Measurements from ENCODE around the gene SLC3A2. TPM values are rescaled to one million over a fixed set of nuclear protein-coding genes. Genes with fewer than 3 reads are reported as not detected.
"Not testable (repeated sequence)": the region's sequence is repeated elsewhere in the genome, so short reads cannot be mapped to it uniquely, and the experiment has no call there.

The SLC3A2 gene
- total RNA-seq, 1 experiment from 2014 or later: 239 TPM

DNA sequence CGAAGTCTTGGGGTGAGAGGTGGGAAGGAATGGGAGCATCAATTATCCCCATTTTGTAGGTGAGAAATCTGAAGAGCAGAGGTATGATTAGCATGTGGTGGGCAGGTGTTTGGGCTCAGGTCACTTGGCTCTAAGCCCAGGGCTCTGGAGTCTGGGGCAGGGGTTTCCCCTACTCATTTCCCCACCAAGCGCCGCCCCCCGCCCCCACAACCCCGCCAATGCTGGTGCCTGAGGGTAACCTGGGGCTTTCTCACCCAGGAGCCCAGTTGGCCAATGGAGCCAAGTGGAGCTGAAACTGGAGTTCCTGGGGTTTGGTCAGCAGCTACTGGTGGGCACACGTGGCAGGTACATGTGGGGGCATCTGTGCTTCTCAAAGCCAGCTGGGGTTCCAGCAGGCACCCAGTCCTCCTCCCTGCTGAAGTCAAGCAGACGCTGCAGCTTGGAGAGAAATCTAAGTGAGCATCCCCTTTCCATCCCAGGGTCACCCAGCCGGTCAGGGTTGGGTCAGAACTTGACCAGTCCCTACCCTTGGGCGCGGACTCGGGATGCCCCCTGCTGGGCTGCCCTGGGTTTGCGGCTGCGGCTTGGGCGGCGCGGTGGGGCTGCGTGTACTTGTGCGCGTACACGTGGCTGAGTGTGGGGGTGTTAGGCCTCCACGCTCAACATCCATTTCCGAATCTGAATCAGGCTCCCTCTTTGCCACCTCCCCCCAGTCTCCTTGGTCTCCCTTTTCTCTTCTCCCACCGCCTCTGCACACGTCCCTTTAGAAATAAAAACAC lies 42.1 kb downstream of the SLC3A2 start:
- in situ Hi-C loops (cut with HindIII; ENCODE audit: low sequenced_read_pairs): loop anchor here (5.0 kb wide), 1 partner anchor 84 kb away; no protein-coding TSS in a partner anchor
- DNase-seq (ENCODE audit: low spot score): no peak

DNA sequence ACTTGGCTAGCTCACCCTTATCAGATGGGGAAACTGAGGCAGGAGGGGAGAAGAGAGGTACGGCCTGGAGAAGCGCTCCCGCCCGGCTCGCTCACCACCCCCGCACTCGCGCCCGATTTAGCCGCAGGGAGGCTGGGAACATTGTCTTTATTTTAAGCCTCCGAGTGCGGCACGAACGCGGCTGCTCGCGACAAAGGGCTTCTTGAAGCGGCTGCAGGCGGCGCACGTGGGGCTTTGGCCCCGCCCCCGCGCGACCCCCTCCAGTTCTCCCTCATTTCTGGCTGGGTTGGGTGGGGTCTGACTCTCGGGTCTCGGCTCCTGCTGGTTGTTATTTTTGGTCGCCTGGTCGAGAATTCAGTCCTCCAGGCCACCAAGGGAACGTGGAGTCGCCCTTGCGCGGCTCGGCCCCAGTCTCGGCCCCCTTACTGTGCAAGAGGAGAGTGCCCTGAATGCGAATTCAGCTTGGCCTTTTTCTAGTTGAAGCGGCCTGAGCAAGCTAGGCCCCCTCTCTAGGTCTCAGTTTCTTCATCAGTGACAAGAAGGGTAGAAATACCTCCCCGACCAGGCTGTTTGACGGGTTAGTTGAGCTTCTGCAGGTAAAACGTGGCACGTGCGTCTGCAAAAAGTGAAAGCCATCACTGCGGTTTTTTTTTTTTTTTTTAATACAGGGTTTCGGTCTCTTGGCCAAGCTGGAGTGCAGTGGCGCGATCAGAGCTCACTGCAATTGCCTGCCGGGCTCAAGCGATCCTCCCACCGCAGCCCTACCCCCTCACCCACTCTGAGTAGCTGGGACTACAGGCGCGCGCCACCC lies 43.1 kb downstream of the SLC3A2 start:
- DNase-seq (ENCODE audit: low spot score): no peak
- in situ Hi-C loops (cut with HindIII; ENCODE audit: low sequenced_read_pairs): loop anchor here (5.0 kb wide), 1 partner anchor 83 kb away; no protein-coding TSS in a partner anchor

DNA sequence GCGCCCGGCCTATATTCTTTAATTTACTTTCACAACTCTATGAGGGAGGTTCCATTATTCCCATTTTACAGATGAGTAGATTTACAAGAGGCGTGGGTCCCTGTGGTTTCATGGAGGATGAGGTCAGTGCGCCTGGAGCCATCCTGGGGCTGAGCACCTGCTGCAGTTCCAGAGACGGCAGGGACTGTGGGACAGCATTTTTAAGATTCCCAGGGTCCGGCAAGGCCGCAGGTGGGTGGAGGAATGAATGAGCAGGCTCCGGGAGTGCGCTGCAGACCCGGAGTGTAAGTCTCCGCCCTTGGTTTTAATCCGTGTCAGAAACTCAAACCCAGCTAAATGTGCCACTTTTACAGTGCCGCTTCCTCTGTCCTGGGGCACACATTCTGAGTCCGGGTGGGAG lies 44.6 kb downstream of the SLC3A2 start:
- DNase-seq (ENCODE audit: low spot score): no peak
- in situ Hi-C loops (cut with HindIII; ENCODE audit: low sequenced_read_pairs): no loop called here

DNA sequence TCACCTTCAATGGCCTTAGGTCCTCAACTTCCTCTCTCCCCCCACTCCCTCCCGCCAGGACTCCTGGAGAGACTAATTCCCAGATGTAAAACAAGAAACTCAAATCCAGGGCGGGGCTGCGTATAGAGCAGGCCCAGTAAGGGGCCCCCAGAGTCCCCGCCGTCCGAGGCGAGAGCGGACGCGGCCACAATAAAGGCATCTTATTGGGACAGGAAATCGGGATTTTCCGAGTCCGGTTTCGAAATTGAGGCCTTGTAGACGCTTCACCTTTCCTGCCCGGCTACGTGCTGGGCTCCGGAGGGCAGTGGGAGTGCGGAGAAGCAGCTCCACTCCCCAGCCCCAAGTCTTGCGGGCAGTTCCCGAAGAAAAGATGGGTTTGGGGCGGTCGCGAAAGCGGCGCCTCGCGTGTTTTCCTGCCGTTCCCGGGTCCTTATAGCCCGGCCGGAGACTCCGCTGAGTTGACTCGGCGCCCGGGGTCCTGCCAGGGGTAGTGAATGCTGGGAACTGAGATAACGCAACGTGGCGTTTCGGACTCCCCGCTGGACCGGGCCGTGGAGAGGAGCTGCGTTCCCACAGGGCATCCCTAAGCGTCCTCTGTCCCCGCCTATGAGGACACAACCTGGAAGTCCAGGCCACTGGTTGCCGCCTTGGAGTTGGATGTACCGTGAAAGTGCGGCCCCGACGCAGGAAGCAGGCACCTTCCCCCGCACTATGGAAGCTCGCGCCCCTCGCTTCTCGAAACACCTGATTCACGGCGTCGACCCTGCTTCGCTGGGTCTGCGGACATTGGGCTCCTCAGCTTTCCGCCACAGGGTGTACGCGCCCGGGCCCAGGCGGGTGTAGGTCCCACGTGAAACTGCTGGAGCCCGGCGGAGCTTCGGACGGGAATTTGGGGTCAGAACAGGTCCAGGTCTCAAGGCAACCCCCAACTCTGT lies 45.3 kb downstream of the SLC3A2 start:
- no peak for DNase-seq (ENCODE audit: low spot score)
- in situ Hi-C loops (cut with HindIII; ENCODE audit: low sequenced_read_pairs): no loop called here

DNA sequence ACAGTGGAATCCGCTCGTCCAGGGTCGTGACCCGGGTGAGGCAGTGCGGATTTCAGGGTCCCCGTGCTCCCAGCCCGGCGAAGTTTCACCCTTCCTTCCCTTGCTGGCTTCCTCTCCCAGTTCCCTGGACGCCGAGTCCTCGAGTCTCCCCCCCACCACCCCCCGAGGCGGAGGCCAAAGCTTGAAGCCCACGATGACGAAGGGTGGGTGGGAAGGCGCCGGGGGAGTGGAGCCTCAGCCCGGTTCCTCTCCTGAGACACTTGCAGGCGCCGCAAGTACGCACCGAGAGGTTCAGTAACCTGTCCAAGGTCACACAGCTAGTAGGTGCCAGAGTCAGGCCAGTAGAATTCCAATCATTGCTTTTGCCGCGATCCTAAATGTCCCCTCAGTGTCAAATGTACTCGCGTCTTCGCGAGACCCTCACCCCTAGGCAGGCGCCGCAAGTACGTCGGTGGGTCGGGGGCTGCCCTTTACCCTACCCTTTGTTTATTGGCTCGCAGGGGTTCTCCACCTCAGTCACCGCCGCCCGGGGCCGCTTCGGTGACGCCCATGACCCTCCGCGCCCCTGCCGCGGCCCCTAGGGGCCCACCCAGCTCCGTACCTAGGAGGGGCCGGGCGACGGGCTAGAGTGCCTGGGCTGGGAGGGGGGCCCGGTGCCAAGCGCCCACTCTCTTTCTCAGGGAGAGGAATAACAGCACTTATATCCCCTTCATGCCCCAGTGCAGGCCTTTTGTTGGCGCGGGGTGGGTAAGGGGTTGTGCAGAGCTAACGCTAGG lies 46.2 kb downstream of the SLC3A2 start:
- no peak for DNase-seq (ENCODE audit: low spot score)
- in situ Hi-C loops (cut with HindIII; ENCODE audit: low sequenced_read_pairs): no loop called here

DNA sequence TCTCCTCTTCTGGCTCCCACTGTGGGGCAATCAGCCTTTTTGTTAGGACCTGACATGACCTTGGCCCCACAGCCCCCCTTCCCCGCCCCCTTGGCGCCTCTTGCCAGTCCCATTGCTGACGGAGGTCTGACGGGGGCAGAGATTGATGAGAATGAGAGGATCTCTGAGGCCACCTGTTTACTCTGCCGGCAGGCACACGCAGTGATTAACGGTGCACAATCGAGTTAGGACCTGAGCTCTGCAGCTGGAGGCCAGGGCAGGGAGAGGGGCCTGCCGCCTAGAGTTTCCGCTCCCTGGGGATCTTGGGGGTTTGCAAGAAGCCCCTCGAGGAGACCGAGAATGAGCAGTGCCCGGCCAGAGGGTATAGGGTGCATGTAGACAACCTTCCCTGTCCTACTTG lies 47.3 kb downstream of the SLC3A2 start:
- no peak for DNase-seq (ENCODE audit: low spot score)
- in situ Hi-C loops (cut with HindIII; ENCODE audit: low sequenced_read_pairs): no loop called here

DNA sequence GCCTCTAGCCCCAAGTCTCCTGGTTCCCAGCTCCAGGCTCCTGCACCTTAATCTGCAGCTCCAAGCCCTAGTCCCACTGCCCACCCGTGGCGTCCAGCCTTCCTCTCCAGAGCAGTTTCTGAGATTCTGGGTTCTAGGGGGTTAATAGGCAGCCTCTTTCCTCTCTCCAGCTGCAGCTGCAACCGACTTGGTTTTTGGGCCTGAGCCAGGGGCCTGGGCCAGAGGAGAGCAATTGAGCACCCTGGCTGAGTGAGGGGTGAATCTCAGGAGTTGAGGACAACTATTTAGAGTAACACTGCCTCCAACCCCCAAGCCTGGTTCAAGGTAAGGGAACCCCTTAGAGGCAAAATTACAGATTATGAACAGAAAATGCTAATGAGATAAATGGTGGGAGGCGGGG lies 49.5 kb downstream of the SLC3A2 start:
- in situ Hi-C loops (cut with HindIII; ENCODE audit: low sequenced_read_pairs): no loop called here
- no peak for DNase-seq (ENCODE audit: low spot score)

DNA sequence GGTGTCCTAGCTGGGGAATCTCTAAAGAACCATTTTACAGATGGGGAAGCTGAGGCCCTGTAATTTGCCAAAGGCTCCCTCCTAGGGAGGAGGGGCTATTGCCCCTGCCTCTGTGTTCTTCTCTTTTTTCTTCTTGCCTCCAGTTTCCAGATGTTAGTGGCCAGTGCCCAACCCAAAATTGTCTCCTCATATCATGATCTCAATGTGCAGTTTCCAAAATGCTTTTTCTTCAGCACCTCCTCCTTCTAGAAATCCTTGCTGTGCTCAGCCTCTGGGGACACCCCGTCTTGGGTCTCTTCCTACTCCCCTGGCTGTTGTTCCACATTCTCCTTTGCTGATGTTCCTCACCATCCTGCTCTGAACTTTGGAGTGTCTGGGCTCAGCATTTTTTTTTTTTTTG lies 50.0 kb downstream of the SLC3A2 start:
- no peak for DNase-seq (ENCODE audit: low spot score)
- in situ Hi-C loops (cut with HindIII; ENCODE audit: low sequenced_read_pairs): no loop called here

DNA sequence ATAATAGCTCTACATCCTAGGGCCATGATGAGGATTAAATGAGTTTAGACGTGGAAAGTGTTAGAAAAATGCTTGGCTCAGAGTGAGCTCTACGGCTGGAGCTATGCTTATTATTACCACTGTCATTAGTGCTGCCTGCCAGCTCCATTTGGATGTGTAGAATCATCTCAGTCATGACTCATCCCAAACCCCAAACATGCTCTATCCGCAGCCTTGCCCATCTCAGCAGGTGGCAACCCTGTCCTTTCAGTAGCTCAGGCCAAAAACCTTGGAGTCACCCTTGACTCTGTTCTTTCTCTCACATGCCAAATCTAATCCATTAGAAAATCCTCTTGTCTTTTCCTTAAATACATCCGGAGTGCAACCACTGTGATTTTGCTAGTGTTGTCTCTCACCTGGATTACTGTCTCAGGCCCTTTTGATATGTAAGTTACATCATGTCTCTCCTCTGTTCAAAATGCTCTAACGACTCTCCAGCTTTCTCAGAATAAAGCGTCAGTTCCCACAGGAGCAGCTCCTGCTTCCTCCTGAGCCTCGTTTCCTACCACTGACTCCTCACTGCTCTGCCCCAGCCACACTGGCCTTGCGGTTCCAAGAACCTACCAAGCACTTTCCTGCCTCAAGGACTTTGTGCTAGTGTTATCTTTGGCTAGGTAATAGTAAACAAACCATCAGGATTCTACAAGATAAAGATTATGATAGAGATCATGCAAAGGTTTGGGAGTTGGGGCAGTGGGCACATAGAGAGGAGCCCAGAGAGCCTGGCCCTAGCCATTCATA lies 51.0 kb downstream of the SLC3A2 start:
- no peak for DNase-seq (ENCODE audit: low spot score)
- in situ Hi-C loops (cut with HindIII; ENCODE audit: low sequenced_read_pairs): no loop called here

DNA sequence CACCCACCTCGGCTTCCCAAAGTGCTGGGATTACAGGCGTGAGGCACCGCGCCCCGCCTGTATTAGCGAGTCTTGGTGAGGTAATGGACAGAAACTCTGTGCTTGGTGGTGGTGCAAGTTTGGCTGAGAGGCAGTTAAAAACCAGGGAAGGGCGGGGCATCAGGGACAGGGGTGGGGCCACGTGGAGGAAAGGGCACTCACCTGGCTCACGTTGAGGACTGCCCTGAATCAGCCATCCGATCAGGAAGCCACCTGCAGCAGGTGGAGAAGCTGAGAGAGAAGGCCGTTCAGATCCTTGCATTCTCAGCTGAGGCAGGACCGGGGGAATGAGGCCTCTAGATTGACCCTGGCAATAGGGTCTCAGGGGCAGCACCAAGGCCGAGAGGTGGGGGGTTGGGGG lies 52.6 kb downstream of the SLC3A2 start:
- in situ Hi-C loops (cut with HindIII; ENCODE audit: low sequenced_read_pairs): no loop called here
- no peak for DNase-seq (ENCODE audit: low spot score)

DNA sequence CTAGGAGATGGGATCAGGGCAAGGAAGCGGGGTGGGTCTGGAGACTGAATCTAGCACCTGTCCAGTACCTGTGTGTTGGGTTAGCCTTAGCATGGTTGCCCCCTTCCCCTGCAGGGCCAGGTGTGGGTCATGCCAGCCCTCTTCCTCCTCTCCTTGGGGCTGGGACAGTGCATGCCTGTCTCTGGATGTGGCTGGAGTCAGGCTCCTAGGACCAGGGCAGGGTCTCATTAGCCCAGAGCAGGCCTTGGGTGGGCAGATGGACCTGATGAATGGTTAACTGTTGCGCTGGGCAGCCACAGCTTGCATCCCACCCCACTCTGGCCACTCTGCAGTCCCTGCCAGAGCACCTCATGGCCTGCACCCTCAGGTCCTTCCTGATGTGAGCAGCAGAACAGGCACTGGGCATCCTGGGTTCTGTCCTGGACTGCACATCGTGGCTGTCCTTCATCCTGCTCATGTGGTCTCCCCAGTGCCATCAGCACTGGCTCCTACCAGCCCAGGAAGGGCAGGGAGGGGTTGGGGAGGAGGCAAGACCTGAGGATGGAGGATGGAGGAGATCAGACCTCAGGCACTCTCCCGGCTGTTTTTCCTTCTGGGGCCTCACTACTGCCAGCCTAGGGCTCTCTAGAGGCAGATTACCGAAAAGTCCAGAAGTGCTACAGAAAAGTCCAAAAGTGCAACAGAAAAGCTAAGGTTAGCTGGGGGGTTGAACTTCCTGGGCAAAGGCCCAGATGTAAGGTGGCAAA lies 53.2 kb downstream of the SLC3A2 start:
- DNase-seq (ENCODE audit: low spot score): no peak
- in situ Hi-C loops (cut with HindIII; ENCODE audit: low sequenced_read_pairs): no loop called here

DNA sequence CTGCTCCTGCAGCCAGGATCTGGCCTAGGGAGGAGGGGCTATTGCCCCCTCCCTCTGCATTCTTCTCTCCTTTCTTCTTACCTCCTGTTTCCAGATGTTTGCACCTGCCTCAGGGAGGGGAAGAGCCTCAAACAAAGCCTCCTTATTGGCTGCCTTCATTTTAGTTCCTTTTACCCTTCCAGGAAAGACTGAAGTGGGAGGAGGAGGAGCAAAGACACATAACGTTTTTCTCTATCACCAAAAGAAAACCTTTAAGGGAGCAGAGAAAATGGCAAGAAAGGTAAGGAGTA lies 53.7 kb downstream of the SLC3A2 start:
- DNase-seq (ENCODE audit: low spot score): no peak
- in situ Hi-C loops (cut with HindIII; ENCODE audit: low sequenced_read_pairs): no loop called here

DNA sequence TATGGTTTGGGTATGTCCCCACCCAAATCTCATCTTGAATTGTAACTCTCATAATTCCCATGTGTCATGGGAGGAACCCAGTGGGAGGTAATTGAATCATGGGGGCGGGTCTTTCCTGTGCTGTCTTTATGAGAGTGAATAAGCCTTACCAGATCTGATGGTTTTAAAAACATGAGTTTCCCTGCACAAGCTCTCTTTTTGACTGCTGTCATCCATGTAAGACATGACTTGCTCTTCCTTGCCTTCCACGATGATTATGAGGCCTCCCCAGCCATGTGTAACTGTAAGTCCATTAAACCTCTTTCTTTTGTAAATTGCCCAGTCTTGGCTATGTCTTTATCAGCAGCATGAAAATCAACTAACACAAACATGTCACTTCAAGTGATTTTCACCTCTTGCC lies 56.8 kb downstream of the SLC3A2 start:
- in situ Hi-C loops (cut with HindIII; ENCODE audit: low sequenced_read_pairs); DNase-seq (ENCODE audit: low spot score): not testable (repeated sequence)

Other genes starting within 250 kb of the SLC3A2 start
- 289 and 394 TPM in 2 replicates for gene GANAB, start 234.3 kb upstream of the SLC3A2 start, total RNA-seq (2014; rRNA removed; shearing (Covaris generic))
- gene INTS5, start 227.6 kb upstream of the SLC3A2 start, total RNA-seq (2014; rRNA removed; shearing (Covaris generic)): 30.0 and 33.5 TPM in 2 replicates
- gene C11orf98, start 215.7 kb upstream of the SLC3A2 start, total RNA-seq (2014; rRNA removed; shearing (Covaris generic)): 117 and 157 TPM in 2 replicates
- 12.7 and 13.5 TPM in 2 replicates for gene CSKMT, start 215.6 kb upstream of the SLC3A2 start, total RNA-seq (2014; rRNA removed; shearing (Covaris generic))
- 23.0 and 28.7 TPM in 2 replicates for gene UQCC3, start 209.2 kb upstream of the SLC3A2 start, total RNA-seq (2014; rRNA removed; shearing (Covaris generic))
- gene LBHD1, start 208.6 kb upstream of the SLC3A2 start, total RNA-seq (2014; rRNA removed; shearing (Covaris generic)): 1.8 and 3.7 TPM in 2 replicates
- 139 and 203 TPM in 2 replicates for gene UBXN1, start 201.8 kb upstream of the SLC3A2 start, total RNA-seq (2014; rRNA removed; shearing (Covaris generic))
- gene LRRN4CL, start 191.4 kb upstream of the SLC3A2 start, total RNA-seq (2014; rRNA removed; shearing (Covaris generic)): 0.07 and 0.12 TPM in 2 replicates
- 48.7 and 59.6 TPM in 2 replicates for gene BSCL2, start 173.5 kb upstream of the SLC3A2 start, total RNA-seq (2014; rRNA removed; shearing (Covaris generic))
- 0.14 TPM in 1 of 2 replicates, not detected in the other for gene GNG3, start 173.2 kb upstream of the SLC3A2 start, total RNA-seq (2014; rRNA removed; shearing (Covaris generic))
- 13.5 and 14.9 TPM in 2 replicates for gene HNRNPUL2, start 153.4 kb upstream of the SLC3A2 start, total RNA-seq (2014; rRNA removed; shearing (Covaris generic))
- gene TTC9C, start 152.4 kb upstream of the SLC3A2 start, total RNA-seq (2014; rRNA removed; shearing (Covaris generic)): 34.3 and 47.2 TPM in 2 replicates
- gene ZBTB3, start 126.7 kb upstream of the SLC3A2 start, total RNA-seq (2014; rRNA removed; shearing (Covaris generic)): 10.6 and 14.1 TPM in 2 replicates
- gene POLR2G, start 119.3 kb upstream of the SLC3A2 start, total RNA-seq (2014; rRNA removed; shearing (Covaris generic)): 96.3 and 110 TPM in 2 replicates
- gene TAF6L, start 109.5 kb upstream of the SLC3A2 start, total RNA-seq (2014; rRNA removed; shearing (Covaris generic)): 38.3 and 55.0 TPM in 2 replicates
- 33.6 and 103 TPM in 2 replicates for gene TMEM179B, start 93.5 kb upstream of the SLC3A2 start, total RNA-seq (2014; rRNA removed; shearing (Covaris generic))
- 52.9 and 55.5 TPM in 2 replicates for gene TMEM223, start 88.9 kb upstream of the SLC3A2 start, total RNA-seq (2014; rRNA removed; shearing (Covaris generic))
- 10.2 and 23.3 TPM in 2 replicates for gene NXF1, start 75.5 kb upstream of the SLC3A2 start, total RNA-seq (2014; rRNA removed; shearing (Covaris generic))
- 40.9 and 49.0 TPM in 2 replicates for gene STX5, start 48.8 kb upstream of the SLC3A2 start, total RNA-seq (2014; rRNA removed; shearing (Covaris generic))
- gene TEX54, start 48.1 kb upstream of the SLC3A2 start, total RNA-seq (2014; rRNA removed; shearing (Covaris generic)): not detected in 2 replicates
- 103 and 110 TPM in 2 replicates for gene WDR74, start 41.3 kb upstream of the SLC3A2 start, total RNA-seq (2014; rRNA removed; shearing (Covaris generic))
- not detected in 2 replicates for gene CHRM1, start 40.5 kb downstream of the SLC3A2 start, total RNA-seq (2014; rRNA removed; shearing (Covaris generic))
- gene SLC22A6, start 104.1 kb downstream of the SLC3A2 start, total RNA-seq (2014; rRNA removed; shearing (Covaris generic)): not detected in 2 replicates
- gene SLC22A8, start 134.9 kb downstream of the SLC3A2 start, total RNA-seq (2014; rRNA removed; shearing (Covaris generic)): not detected in 2 replicates

All from G401 (cell line).